GM12878 (cell line): ENCODE measurements around the gene MAFG. TPM values are rescaled to one million over a fixed set of nuclear protein-coding genes. Genes with fewer than 3 reads are reported as not detected.

ENCODE experiments used
- ATAC-seq: fragments of 200-7000 bp; cut with Tn5 transposase; 3 replicates; pipeline ENCODE4 v1.9.1; 2020; ENCODE audit warnings: mild to moderate bottlenecking, moderate library complexity
- BruUV-seq: library from RNA; stranded (reverse); fragments of 400-500 nt; replicated peaks from 2 replicates; lab custom pipeline; 2021; lab: Mats Ljungman, UMichigan
- CTCF ChIA-PET: fragments of 300-600 bp; sonication (Branson Sonifier 250); formaldehyde crosslinking; extraction: SDS; loops from one replicate; lab custom pipeline; 2021; ENCODE audit warnings: inconsistent platforms; lab: Yijun Ruan, JAX
- POLR2A ChIA-PET: fragments of 350-600 bp; formaldehyde crosslinking; extraction: SDS; loops from one replicate; lab custom pipeline; 2021; ENCODE audit warnings: inconsistent platforms; lab: Charles Lee
- RAD21 ChIA-PET: fragments of 300-600 bp; sonication (Branson Sonifier 250); formaldehyde crosslinking; loops from one replicate; lab custom pipeline; 2023; ENCODE audit warnings: antibody characterized with exemption; ENCODE audit not compliant: unreplicated experiment; lab: Charles Lee
- SMC1A ChIA-PET: fragments of 300-600 bp; sonication (Branson Sonifier 250); formaldehyde crosslinking; loops from one replicate; lab custom pipeline; 2023; ENCODE audit not compliant: unreplicated experiment, uncharacterized antibody; lab: Charles Lee
- DNase-seq: peaks from one replicate; pipeline ENCODE4 v3.0.0-alpha.2; 2011; ENCODE audit warnings: low read depth, low spot score
- FAIRE-seq: peaks from 3 replicates; lab custom pipeline; 2011; peaks lifted over from hg19 to GRCh38; lab: Jason Lieb, UNC
- H2AFZ ChIP-seq: 2 replicates; pipeline ENCODE4 v1.6.0; 2011; ENCODE audit warnings: low read depth, low read length, control low read depth; ENCODE audit not compliant: control insufficient read depth
- H3K27ac ChIP-seq: 2 replicates; pipeline ENCODE4 v1.5.1; 2011; ENCODE audit warnings: control low read depth; ENCODE audit not compliant: control insufficient read depth, insufficient read depth
- H3K27me3 ChIP-seq, 2 experiments: replicated peaks in 1 of 2; 2 replicates each; pipeline versions ENCODE4 v1.6.0 to v1.6.1; 2011; ENCODE audit warnings: low read length in 1 of 2; ENCODE audit not compliant: control insufficient read depth in 2 of 2, insufficient read depth in 2 of 2
- H3K36me3 ChIP-seq, 2 experiments: 2 replicates each; pipeline ENCODE4 v1.5.1; 2011; ENCODE audit warnings: low read length in 1 of 2; ENCODE audit not compliant: control insufficient read depth in 2 of 2, insufficient read depth in 2 of 2
- H3K4me1 ChIP-seq: 2 replicates; pipeline ENCODE4 v1.6.1; 2011; ENCODE audit warnings: mild to moderate bottlenecking, low read length, moderate library complexity, mixed read lengths; ENCODE audit not compliant: control insufficient read depth, insufficient read depth
- H3K4me2 ChIP-seq: 2 replicates; pipeline ENCODE4 v1.6.0; 2011; ENCODE audit warnings: control low read depth; ENCODE audit not compliant: control insufficient read depth, insufficient read depth
- H3K4me3 ChIP-seq: fragments of 200-600 bp; sonication (generic); 2 replicates; pipeline ENCODE4 v1.5.1; 2016
- H3K79me2 ChIP-seq: 2 replicates; pipeline ENCODE4 v1.6.0; 2011; ENCODE audit warnings: low read length; ENCODE audit not compliant: control insufficient read depth, insufficient read depth
- H3K9ac ChIP-seq: 2 replicates; pipeline ENCODE4 v1.8.0; 2011; ENCODE audit warnings: low read length, control low read depth, mixed read lengths; ENCODE audit not compliant: control insufficient read depth, insufficient read depth
- H3K9me3 ChIP-seq: replicated peaks from 3 replicates; pipeline ENCODE4 v1.5.1; 2011; ENCODE audit warnings: mild to moderate bottlenecking, low read length; ENCODE audit not compliant: control insufficient read depth, insufficient read depth
- H4K20me1 ChIP-seq: 2 replicates; pipeline ENCODE4 v1.6.0; 2011; ENCODE audit not compliant: control insufficient read depth, insufficient read depth
- CEBPB ChIP-seq, 2 experiments: fragments of 150-350 bp in 1 of 2; IDR thresholded peaks; 2 replicates each; pipeline ENCODE4 v1.6.1; 2012 to 2014; ENCODE audit warnings: low read depth in 2 of 2, low read length in 2 of 2, borderline replicate concordance in 1 of 2, inconsistent platforms in 1 of 2
- FOXK2 ChIP-seq: fragments of 450-650 bp; IDR thresholded peaks from 2 replicates; pipeline ENCODE4 v1.6.1; 2017; ENCODE audit warnings: mild to moderate bottlenecking, moderate library complexity
- HCFC1 ChIP-seq: fragments of 150-350 bp; IDR thresholded peaks from 2 replicates; pipeline ENCODE4 v1.6.1; 2014; ENCODE audit warnings: low read length
- IKZF1 ChIP-seq: fragments of 450-650 bp; conservative IDR thresholded peaks from 2 replicates; pipeline ENCODE4 v1.6.1; 2017; ENCODE audit warnings: antibody characterized with exemption, mild to moderate bottlenecking
- RAD51 ChIP-seq: fragments of 450-650 bp; IDR thresholded peaks from 2 replicates; pipeline ENCODE4 v1.6.1; 2016; ENCODE audit warnings: moderate library complexity, mild to moderate bottlenecking, inconsistent platforms
- SMC3 ChIP-seq: IDR thresholded peaks from 2 replicates; pipeline ENCODE4 v1.6.1; 2011; ENCODE audit warnings: low read length, improper control_type of control experiment, borderline replicate concordance
- ZNF207 ChIP-seq: fragments of 450-650 bp; IDR thresholded peaks from 2 replicates; pipeline ENCODE4 v1.6.1; 2014; ENCODE audit warnings: antibody characterized with exemption, mild to moderate bottlenecking, borderline replicate concordance
- ZNF622 ChIP-seq: fragments of 450-650 bp; IDR thresholded peaks from 2 replicates; pipeline ENCODE4 v1.6.1; 2017; ENCODE audit warnings: mild to moderate bottlenecking, inconsistent platforms
- WGBS: methylation state at CpG from one replicate; pipeline ENCODE4 v1.1.6; 2016; ENCODE audit warnings: low lambda C conversion rate; ENCODE audit not compliant: insufficient replicate concordance, insufficient coverage; ENCODE audit errors: missing lambda C conversion rate; 5-methylcytosine and 5-hydroxymethylcytosine counted together
- in situ Hi-C: fragments of 300-500 bp; cut with MboI; formaldehyde crosslinking; loops from 9 replicates; pipeline ENCODE4 v1.14.3; 2018; ENCODE audit warnings: mixed read lengths
- intact Hi-C: fragments of 100-400 bp; cut with micrococcal nuclease; formaldehyde crosslinking; loops from one replicate; pipeline ENCODE4 v1.14.2; 2022; ENCODE audit not compliant: unreplicated experiment
- polyA plus RNA-seq, 11 experiments: library from polyadenylated mRNA; depleted of rRNA in 4 of 11; unstranded in 6 of 11; stranded (reverse) in 5 of 11; fragments of >200 nt; fragmentation: Nextera tagmentation in 4 of 11; fragmentation: Illumina TruSeq in 1 of 11; extraction: Ambion mirVana in 4 of 11; extraction: Trizol in 1 of 11; gene quantifications; 1 replicate in 1 of 11; 2 replicates in 10 of 11; pipeline versions ENCODE4 v1.2.1 to v1.2.3, GENCODE V29; 2011 to 2016; ENCODE audit warnings: inconsistent platforms in 2 of 11, missing spikeins in 2 of 11, low read depth in 1 of 11
- total RNA-seq, 4 experiments: library from RNA; depleted of rRNA in 3 of 4; stranded (reverse); fragments of >200 nt in 3 of 4; fragmentation: Illumina TruSeq in 1 of 4; extraction: Trizol in 1 of 4; gene quantifications; 2 replicates each; pipeline versions ENCODE4 v1.2.1 to v1.2.3, GENCODE V29; 2013 to 2021
- TF ChIP-seq, protein P1 (sequence below): IDR thresholded peaks from 2 replicates; pipeline ENCODE4 v1.6.1; 2012; ENCODE audit warnings: low read length, inconsistent platforms
- TF ChIP-seq, protein P2 (sequence below): fragments of 450-650 bp; IDR thresholded peaks from 2 replicates; pipeline ENCODE4 v1.6.1; 2017; ENCODE audit warnings: mild to moderate bottlenecking
- TF ChIP-seq, protein P3 (sequence below): fragments of 450-650 bp; formaldehyde crosslinking; IDR thresholded peaks from 2 replicates; pipeline ENCODE4 v1.5.0; 2022; ENCODE audit warnings: mild to moderate bottlenecking, missing genetic modification characterization
- TF ChIP-seq, protein P4 (sequence below): IDR thresholded peaks from 2 replicates; pipeline ENCODE4 v1.6.1; 2011; ENCODE audit warnings: low read depth, mild to moderate bottlenecking, low read length, moderate library complexity, borderline replicate concordance; ENCODE audit errors: extremely low read depth
- TF ChIP-seq, protein P5 (sequence below): fragments of 450-650 bp; IDR thresholded peaks from 2 replicates; pipeline ENCODE4 v1.6.1; 2018; ENCODE audit warnings: borderline replicate concordance, mild to moderate bottlenecking; ENCODE audit not compliant: partially characterized antibody

Gene MAFG
- total and polyA plus RNA-seq, 10 of the 15 experiments (the other 5 are each of a cell fraction or from before 2014, with no cell fraction given) = 0.48 to 20.1 (median 7.6) TPM

DNA sequence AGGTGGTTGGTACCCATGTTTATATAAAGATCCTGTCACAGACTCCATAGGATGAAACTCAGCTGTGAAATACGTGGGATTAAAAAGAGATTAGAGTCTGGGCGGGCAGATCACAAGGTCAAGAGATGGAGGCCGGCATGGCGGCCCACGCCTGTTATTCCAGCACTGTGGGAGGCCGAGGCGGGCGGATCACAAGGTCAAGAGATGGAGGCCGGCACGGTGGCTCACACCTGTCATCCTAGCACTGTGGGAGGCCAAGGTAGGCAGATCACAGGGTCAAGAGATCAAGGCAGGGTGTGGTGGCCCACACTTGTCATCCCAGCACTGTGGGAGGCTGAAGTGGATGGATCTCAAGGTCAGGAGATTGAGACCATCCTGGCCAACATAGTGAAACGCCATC lies 32.1 kb downstream of the MAFG start:
- Histone ChIP-seq H3K9ac (no peak overlapping the region), H3K79me2 (peaks cover 28% of the 10 kb centered on the region), H3K27ac (no peak overlapping the region), H3K36me3 (peaks cover 3 to 14% of the 10 kb centered on the region in 2 experiments; a peak in 3 of 4 replicates), H3K4me3 (no peak overlapping the region), H3K4me2 (no peak overlapping the region), H3K9me3 (no peaks in the 10 kb centered on the region), H4K20me1 (no peaks in the 10 kb centered on the region), H2AFZ (no peak overlapping the region), H3K4me1 (peaks cover 16% of the 10 kb centered on the region), H3K27me3 (no peaks in the 10 kb centered on the region)
- RAD21 ChIA-PET = no interaction called here
- in situ Hi-C loops = no loop called here
- no peak for FAIRE-seq
- CTCF ChIA-PET = no interaction called here
- BruUV-seq = no TSS peak
- DNase-seq = no peak
- SMC1A ChIA-PET = no interaction called here
- POLR2A ChIA-PET = interaction anchor here (2.5 kb wide), 1 partner anchor 15 kb away, joined by 13 read pairs; the partner anchor contains the start of gene PCYT2
- WGBS = 97% methylated on average over 11 of the region's 11 CpGs
- intact Hi-C loops = no loop called here
- no peak for ATAC-seq
- no peak for TF ChIP-seq CEBPB (IDR thresholded peaks at IDR 0.05; ENCODE audit: borderline replicate concordance in 1 of 2, low read depth in 2 of 2, low read length in 2 of 2)
- TF ChIP-seq, protein P1, sequence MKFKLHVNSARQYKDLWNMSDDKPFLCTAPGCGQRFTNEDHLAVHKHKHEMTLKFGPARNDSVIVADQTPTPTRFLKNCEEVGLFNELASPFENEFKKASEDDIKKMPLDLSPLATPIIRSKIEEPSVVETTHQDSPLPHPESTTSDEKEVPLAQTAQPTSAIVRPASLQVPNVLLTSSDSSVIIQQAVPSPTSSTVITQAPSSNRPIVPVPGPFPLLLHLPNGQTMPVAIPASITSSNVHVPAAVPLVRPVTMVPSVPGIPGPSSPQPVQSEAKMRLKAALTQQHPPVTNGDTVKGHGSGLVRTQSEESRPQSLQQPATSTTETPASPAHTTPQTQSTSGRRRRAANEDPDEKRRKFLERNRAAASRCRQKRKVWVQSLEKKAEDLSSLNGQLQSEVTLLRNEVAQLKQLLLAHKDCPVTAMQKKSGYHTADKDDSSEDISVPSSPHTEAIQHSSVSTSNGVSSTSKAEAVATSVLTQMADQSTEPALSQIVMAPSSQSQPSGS = no peak
- TF ChIP-seq, protein P2, sequence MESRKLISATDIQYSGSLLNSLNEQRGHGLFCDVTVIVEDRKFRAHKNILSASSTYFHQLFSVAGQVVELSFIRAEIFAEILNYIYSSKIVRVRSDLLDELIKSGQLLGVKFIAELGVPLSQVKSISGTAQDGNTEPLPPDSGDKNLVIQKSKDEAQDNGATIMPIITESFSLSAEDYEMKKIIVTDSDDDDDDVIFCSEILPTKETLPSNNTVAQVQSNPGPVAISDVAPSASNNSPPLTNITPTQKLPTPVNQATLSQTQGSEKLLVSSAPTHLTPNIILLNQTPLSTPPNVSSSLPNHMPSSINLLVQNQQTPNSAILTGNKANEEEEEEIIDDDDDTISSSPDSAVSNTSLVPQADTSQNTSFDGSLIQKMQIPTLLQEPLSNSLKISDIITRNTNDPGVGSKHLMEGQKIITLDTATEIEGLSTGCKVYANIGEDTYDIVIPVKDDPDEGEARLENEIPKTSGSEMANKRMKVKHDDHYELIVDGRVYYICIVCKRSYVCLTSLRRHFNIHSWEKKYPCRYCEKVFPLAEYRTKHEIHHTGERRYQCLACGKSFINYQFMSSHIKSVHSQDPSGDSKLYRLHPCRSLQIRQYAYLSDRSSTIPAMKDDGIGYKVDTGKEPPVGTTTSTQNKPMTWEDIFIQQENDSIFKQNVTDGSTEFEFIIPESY = no peak
- TF ChIP-seq FOXK2 = no peak
- TF ChIP-seq RAD51 = no peak
- no peak for TF ChIP-seq HCFC1
- TF ChIP-seq, protein P3, sequence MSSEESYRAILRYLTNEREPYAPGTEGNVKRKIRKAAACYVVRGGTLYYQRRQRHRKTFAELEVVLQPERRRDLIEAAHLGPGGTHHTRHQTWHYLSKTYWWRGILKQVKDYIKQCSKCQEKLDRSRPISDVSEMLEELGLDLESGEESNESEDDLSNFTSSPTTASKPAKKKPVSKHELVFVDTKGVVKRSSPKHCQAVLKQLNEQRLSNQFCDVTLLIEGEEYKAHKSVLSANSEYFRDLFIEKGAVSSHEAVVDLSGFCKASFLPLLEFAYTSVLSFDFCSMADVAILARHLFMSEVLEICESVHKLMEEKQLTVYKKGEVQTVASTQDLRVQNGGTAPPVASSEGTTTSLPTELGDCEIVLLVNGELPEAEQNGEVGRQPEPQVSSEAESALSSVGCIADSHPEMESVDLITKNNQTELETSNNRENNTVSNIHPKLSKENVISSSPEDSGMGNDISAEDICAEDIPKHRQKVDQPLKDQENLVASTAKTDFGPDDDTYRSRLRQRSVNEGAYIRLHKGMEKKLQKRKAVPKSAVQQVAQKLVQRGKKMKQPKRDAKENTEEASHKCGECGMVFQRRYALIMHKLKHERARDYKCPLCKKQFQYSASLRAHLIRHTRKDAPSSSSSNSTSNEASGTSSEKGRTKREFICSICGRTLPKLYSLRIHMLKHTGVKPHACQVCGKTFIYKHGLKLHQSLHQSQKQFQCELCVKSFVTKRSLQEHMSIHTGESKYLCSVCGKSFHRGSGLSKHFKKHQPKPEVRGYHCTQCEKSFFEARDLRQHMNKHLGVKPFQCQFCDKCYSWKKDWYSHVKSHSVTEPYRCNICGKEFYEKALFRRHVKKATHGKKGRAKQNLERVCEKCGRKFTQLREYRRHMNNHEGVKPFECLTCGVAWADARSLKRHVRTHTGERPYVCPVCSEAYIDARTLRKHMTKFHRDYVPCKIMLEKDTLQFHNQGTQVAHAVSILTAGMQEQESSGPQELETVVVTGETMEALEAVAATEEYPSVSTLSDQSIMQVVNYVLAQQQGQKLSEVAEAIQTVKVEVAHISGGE = no peak
- TF ChIP-seq, protein P4, sequence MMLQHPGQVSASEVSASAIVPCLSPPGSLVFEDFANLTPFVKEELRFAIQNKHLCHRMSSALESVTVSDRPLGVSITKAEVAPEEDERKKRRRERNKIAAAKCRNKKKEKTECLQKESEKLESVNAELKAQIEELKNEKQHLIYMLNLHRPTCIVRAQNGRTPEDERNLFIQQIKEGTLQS = no peak
- TF ChIP-seq, protein P5, sequence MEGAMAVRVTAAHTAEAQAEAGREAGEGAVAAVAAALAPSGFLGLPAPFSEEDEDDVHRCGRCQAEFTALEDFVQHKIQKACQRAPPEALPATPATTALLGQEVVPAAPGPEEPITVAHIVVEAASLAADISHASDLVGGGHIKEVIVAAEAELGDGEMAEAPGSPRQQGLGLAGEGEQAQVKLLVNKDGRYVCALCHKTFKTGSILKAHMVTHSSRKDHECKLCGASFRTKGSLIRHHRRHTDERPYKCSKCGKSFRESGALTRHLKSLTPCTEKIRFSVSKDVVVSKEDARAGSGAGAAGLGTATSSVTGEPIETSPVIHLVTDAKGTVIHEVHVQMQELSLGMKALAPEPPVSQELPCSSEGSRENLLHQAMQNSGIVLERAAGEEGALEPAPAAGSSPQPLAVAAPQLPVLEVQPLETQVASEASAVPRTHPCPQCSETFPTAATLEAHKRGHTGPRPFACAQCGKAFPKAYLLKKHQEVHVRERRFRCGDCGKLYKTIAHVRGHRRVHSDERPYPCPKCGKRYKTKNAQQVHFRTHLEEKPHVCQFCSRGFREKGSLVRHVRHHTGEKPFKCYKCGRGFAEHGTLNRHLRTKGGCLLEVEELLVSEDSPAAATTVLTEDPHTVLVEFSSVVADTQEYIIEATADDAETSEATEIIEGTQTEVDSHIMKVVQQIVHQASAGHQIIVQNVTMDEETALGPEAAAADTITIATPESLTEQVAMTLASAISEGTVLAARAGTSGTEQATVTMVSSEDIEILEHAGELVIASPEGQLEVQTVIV = no peak
- no peak for TF ChIP-seq IKZF1
- TF ChIP-seq SMC3 = no peak
- no peak for TF ChIP-seq ZNF207
- no peak for TF ChIP-seq ZNF622
